NOMO-1 treated with DMSO at 0.1 percent for 48 hours (cell line): ENCODE data around the gene CCR6.
A peak's percentile ranks its signal among the peaks of the same experiment; 100 is the strongest.

Source experiments
- DNase-seq: peaks from one replicate; lab custom pipeline; 2025; ENCODE audit not compliant: unreplicated experiment; lab: John Stamatoyannopoulos, UW

Gene CCR6

DNA sequence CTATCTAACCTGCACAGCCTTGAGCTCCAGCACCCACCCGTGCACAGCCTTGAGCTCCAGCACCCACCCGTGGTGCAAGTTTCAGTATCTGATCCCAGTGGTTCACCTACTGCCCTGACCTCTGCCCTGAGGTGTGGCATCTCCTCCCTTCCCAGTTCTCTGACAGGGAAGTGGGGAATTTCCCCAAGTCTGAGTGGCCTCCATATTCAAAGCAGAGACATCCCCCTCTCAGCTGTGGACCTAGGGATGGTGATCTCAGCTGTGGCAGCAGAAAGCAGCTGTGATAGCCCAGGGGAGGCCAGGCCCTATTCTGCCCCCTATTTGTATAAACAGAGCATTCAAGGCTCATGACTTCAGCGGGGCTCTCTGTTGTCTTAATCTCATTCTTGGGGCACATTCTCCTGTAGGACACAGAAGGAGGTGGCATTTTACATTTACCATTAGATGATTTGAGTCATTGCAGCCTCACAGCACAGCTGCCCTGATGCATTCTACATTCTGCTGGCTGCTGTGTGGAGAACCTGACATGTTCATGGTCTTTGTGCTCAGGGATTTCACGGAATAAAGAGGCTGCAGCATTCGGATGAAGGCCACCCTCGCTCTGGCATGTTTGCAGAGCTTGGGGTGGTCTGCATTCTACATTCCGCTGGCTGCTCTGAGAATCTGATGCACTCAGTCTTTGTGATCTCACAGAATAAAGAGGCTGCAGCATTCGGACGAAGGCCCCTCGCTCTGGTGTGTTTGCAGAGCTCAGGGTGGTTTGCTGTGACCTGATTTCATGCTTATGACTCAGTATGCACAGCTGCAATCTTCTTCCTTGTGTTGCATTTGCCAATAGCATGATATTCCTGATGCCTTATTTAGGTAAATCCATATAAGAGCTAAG, 17.9 kb downstream of the CCR6 start:
- no peak for DNase-seq

DNA sequence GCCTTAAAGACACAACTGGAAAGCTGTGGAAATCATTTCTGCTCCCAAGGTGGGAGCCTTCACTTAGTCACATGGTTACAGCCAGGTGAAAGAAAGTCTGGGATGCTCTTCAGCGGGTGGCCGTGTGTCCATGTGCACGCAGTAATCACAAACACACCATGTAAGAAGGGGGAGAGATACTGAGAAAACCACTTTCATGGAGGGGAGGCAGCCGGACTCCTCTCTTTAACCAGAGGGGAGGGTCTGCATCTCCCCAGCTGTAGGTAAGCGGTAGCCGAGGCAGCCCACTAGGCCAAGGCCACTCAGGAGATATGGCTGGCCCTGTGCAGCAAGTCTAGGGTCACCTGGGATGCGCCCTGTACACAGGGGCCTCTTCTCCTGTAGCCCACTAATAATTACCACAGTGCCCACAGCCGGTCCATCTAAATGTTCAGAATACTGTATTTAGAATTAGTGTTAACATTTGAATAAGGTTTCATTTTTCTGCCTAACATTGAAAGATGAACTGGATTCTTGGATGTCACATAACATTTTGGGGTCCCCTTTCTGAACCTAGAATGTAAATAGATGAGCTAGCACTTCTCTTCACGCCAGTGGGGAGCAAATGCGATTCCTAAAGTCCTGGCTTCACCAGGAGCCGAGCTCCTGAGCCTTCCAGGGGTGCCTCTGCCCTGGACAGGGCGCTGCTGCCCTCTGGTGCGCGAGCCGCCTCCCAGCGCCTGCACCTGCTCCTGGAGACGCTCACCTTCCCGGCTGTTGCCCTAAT, 19.0 kb downstream of the CCR6 start:
- peak; percentile 13 for DNase-seq

- DNase-seq: no peak
Observed at GRCh38 chr6:167142433-167142761, 19.5 kb downstream of the CCR6 start.

DNA sequence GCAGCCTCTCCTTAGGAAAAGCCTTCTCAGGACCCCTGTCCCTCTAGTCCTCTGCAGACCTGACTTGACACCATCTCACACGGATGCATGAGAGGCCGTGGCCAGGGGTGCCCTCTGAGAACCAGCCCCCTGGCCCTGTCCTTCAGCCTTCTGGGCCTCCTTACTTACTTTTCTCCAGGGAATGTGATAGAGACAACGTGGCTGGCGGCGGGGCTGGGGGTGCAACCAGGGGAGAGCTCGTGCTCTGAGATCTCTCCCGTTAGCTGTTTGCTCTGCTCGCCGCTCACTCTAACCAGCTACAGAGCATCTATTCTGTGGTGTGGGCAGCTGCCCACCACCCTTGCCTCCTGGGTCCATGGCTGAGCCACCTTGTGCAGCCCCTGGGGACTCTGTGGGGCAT, 20.1 kb downstream of the CCR6 start:
- DNase-seq: no peak

DNA sequence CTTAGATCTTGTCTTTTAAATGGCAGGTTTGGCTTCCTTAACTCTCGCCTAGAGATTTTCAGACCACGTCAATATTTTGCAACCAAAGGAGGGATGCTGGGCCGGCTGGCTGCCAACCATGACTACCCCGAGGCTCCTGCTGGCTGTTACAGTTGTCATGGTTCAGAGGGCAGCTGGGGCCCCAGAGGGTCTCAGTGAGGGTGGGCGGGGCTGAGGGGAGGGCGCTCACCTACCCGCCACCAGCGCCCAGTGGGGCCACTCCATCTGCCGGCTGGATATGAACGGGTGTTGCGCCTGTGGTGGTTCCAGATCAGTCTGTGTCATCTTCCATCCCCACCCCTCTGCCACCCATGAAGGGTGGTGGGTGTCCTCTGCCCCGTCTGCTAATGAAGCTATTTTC, 22.6 kb downstream of the CCR6 start:
- DNase-seq: no peak

- no peak for DNase-seq
Observed at GRCh38 chr6:167146135-167146534, 23.2 kb downstream of the CCR6 start.

- DNase-seq: no peak
Observed at GRCh38 chr6:167146977-167147376, 24.1 kb downstream of the CCR6 start.

DNA sequence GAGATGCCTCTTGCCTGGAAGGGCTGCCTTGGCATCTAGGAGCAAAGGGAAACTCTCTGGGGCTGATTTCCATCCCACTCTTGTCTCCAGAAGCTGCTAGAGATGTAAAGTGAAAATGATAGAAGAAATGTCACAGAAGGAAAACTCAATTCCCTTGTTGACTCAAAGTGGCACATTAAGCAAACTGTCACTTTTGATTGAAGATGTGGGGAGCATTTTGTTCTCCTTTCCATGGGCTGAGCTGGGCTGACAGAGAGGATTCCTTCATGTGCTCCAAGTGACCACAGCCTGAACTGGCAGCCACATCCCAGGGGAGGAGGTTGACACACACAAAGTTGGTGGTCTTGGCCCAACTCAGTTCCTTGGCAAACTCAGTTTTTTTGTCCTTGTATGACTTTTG, 25.1 kb downstream of the CCR6 start:
- DNase-seq: no peak

GRCh38 chr6:167148997-167149396, 26.1 kb downstream of the CCR6 start:
- DNase-seq: no peak

GRCh38 chr6:167150941-167151549, 28.1 kb downstream of the CCR6 start:
- peak; percentile 8 for DNase-seq

GRCh38 chr6:167151648-167152047, 28.8 kb downstream of the CCR6 start:
- DNase-seq: no peak

GRCh38 chr6:167152862-167153261, 30.0 kb downstream of the CCR6 start:
- peak; percentile 38 for DNase-seq

DNA sequence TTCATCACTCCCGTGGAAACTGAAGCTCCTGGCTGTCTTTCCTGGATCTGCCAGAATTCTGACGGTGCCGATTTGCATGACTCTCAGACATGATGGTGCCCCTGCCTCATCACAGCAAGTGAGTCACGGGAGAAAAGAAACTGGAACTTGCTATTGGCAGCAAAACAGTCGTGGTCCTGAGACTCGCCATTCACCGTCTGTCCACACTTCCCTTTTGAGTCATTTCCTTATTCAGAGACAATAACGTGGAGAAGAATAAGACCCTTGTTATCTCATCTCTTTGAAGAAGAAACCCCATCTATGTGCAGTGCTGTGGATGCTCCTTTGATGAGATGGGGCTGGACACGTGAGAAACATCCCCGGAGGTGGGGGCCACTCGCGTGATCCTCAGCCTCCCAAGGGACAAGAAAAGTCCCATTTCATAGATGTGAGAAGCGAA, 30.6 kb downstream of the CCR6 start:
- peak; percentile 88 for DNase-seq

GRCh38 chr6:167154291-167154690, 31.4 kb downstream of the CCR6 start:
- DNase-seq: no peak

DNA sequence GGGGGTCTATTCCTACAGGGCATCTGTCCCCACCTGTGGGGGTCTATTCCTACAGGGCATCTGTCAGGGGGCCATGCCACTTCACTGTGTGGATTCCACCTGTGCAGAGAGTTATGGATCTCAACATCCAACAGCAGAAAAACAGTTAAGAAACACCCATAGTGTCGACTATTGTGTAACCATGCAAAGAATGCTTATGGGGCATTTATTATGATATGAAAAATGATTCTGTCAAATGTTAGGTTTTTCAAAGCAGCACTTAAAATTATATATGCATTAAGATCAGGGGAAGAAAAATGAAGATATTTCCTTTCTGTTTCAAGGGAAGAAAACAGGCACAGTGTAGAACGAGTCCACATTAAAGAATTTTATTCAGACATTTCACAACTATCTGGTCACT, 32.0 kb downstream of the CCR6 start:
- DNase-seq: no peak

DNA sequence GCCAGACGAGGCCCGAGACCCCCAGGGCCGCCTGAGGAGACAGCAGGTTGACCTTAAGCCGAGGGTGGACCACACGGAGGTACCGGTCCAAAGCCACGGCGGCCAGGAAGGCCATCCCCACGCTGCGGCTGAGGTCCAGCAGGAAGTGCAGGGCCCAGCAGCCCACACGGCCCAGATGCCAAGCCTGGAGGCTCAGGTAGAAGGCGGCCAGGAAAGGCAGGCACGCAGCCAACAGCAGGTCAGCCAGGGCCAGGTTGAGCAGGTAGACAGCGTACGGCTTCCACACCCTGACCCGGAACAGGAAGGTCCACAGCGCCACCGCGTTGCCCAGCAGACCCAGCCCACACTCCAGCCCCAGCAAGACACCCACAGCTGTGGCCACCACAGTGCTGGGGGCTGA, 34.5 kb downstream of the CCR6 start:
- no peak for DNase-seq

GRCh38 chr6:167157863-167158262, 35.0 kb downstream of the CCR6 start, which contains the start of gene GPR31:
Gene GPR31 (minus strand): TSS chr6:167157980. CDS start chr6:167157831, 149 bp downstream.
- DNase-seq: peak; percentile 18

DNA sequence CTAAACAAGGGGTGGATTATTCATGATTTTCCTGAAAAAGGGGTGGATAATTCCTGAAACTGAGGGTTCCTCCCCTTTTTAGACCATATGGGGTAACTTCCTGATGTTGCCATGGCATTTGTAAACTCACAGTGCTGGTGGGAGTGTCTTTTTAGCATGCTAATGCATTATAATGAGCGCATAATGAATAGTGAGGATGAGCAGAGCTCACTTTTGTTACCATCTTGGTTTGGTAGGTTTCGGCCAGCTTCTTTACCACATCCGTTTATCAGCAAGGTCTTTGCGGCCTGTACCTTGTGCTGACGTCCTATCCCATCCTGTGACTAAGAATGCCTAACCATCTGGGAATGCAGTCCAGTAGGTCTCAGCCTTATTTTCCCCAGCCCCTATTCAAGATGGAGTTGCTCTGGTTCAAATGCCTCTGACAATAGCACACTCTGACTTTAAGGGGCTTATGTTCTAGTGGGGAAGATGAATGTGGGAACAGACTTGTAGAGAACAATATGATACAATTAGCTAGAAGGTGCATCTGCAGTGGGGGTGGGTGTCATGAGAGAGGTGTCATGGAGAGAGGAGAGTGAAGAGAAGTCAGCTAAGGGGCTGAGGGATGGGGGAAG, 39.1 kb downstream of the CCR6 start:
- DNase-seq: no peak

GRCh38 chr6:167162591-167162990, 39.7 kb downstream of the CCR6 start:
- DNase-seq: no peak

DNA sequence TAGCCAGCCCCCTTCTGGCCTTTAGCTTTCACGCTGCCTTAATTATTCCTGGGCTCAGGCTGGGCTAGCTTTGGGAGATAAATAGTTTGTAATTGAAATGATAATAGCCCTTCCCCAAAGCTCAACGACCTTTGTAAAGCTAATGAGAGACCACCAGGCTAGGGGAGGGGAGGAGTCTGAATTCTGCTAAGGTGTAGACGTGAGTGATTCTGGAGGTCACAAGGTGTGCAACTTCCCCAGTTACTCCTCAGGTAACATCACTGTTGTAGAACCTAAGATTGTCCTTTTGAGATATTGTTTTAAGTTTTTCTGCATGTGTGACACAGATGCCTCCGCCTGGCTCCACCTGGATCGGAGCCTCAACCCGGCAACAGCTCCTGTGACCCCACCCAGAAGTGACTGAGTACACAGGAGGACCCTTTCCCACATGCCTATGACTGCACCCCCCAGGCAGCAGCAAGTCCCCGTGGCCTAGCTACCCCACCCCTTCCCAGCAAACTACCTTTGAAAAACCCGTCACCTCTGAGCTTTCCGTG, 40.6 kb downstream of the CCR6 start:
- no peak for DNase-seq

GRCh38 chr6:167164261-167164660, 41.4 kb downstream of the CCR6 start:
- DNase-seq: no peak
